Pancreas (tissue), 10 donors: ENCODE data around the gene GTF2A1. TPM values are rescaled to one million over a fixed set of nuclear protein-coding genes. Genes with fewer than 3 reads are reported as not detected.

Source experiments
- ATAC-seq, 4 donors: fragments of 200-7000 bp; cut with Tn5 transposase; one replicate each; pipeline versions ENCODE4 v1.8.0 to v1.9.1; 2020; ENCODE audit warnings: mild to moderate bottlenecking in 4 of 4, moderate library complexity in 4 of 4
- DNase-seq, 6 donors: peaks; one replicate each; pipeline ENCODE4 v3.0.0-alpha.2; 2020
- FAIRE-seq: peaks from 2 replicates; lab custom pipeline; 2012; peaks lifted over from hg19 to GRCh38; lab: Jason Lieb, UNC
- H3K27ac ChIP-seq, 4 donors: fragments of 200-600 bp; sonication (generic); 1 replicate in 3 of 4; 2 replicates in 1 of 4; pipeline versions ENCODE4 v1.5.0 to v1.8.0; 2020
- H3K27me3 ChIP-seq, 4 donors: fragments of 200-600 bp; one replicate each; pipeline ENCODE4 v1.8.0; 2021
- H3K36me3 ChIP-seq, 3 donors: fragments of 200-600 bp; sonication (generic) in 1 of 3; one replicate each; pipeline versions ENCODE4 v1.5.0 to v1.8.0; 2020 to 2021
- H3K4me1 ChIP-seq, 3 donors: fragments of 200-600 bp; one replicate each; pipeline ENCODE4 v1.8.0; 2021
- H3K4me3 ChIP-seq, 4 donors: fragments of 200-600 bp; sonication (generic) in 2 of 4; one replicate each; pipeline versions ENCODE4 v1.5.0 to v1.8.0; 2020 to 2021
- H3K9me3 ChIP-seq, 4 donors: fragments of 200-600 bp; one replicate each; pipeline ENCODE4 v1.8.0; 2021
- CTCF ChIP-seq, 4 donors: fragments of 200-600 bp; sonication (generic) in 3 of 4; IDR thresholded peaks; one replicate each; pipeline versions ENCODE4 v1.5.0 to v1.8.0; 2021; ENCODE audit warnings: antibody characterized with exemption in 4 of 4
- WGBS, 2 donors: extraction: QIAGEN DNeasy Blood & Tissue Kit; methylation state at CpG; one replicate each; pipeline ENCODE4 v1.1.7; 2013; 5-methylcytosine and 5-hydroxymethylcytosine counted together
- intact Hi-C, 3 donors: fragments of 100-400 bp; cut with DNase I; formaldehyde crosslinking; loops; one replicate each; pipeline versions ENCODE4 v1.11.1 to v1.14.2; 2022
- polyA plus RNA-seq, 2 donors: library from polyadenylated mRNA; stranded (reverse); fragments of 200-250 nt; gene quantifications; one replicate each; pipeline ENCODE4 v1.2.3, GENCODE V29; 2013
- total RNA-seq, 6 donors: library from RNA; stranded (reverse); fragmentation: NEBNext Ultra II Directional in 4 of 6; extraction: Animal tissue kit (Norgen Biotek cat#: 25700) in 4 of 6; gene quantifications; one replicate each; pipeline versions ENCODE4 v1.2.1 to v1.2.4, GENCODE V29; 2021 to 2023
- donor health status: healthy with polysubstance abuse.
- donor health status: DM: no; HTN: no; CAD: no; lungs with moderate emphysema.
- donor health status: DM: no; HTN: no; CAD: no.
- donor health status: control.
- donor health status: control.
- donor health status: Bipolar disorder and iron deficiency.
- donor health status: DM: yes; HTN: yes; CAD: no.
- donor health status: DM: no; HTN: no; CAD: no.
- donor health status: DM: no; HTN: no; CAD: no.
- donor health status: DM: yes; HTN: yes; CAD: no.

Gene GTF2A1
- total and polyA plus RNA-seq, 8 donors: 2.4 to 14.6 (median 10.5) TPM

- WGBS, 2 donors: 75 to 80% methylated on average over 4 of the region's 4 CpGs
- Histone ChIP-seq H3K27me3 (no peaks in the 10 kb centered on the region), H3K4me3 (no peak overlapping the region), H3K9me3 (no peaks in the 10 kb centered on the region), H3K27ac (no peak overlapping the region), H3K4me1 (no peaks in the 10 kb centered on the region), H3K36me3 (peaks cover 0 to 17% (median 9%) of the 10 kb centered on the region in 3 donors)
- ATAC-seq: peak in 1 of 4 donors; percentile 18
- no peak for DNase-seq
- intact Hi-C loops: no loop called here
- TF ChIP-seq CTCF (IDR thresholded peaks at IDR 0.05): no peak
- no peak for FAIRE-seq
Observed at GRCh38 chr14:81206115-81206514, 14.6 kb downstream of the GTF2A1 start.

GRCh38 chr14:81205639-81206038 is 15.1 kb downstream of the GTF2A1 start:
- intact Hi-C loops: no loop called here
- 95 to 97% methylated on average over 4 of the region's 4 CpGs for WGBS, 2 donors
- Histone ChIP-seq H3K4me3 (no peak overlapping the region), H3K9me3 (no peaks in the 10 kb centered on the region), H3K4me1 (no peaks in the 10 kb centered on the region), H3K27ac (no peak overlapping the region), H3K36me3 (peaks cover 0 to 20% (median 11%) of the 10 kb centered on the region in 3 donors), H3K27me3 (no peaks in the 10 kb centered on the region)
- FAIRE-seq (no peak), ATAC-seq (no peak), DNase-seq (no peak)
- no peak for TF ChIP-seq CTCF (IDR thresholded peaks at IDR 0.05)

- intact Hi-C loops: no loop called here
- H3K27me3 ChIP-seq: no peaks in the 10 kb centered on the region
- peaks cover 0 to 6% (median 0%) of the 10 kb centered on the region in 3 donors for H3K4me1 ChIP-seq
- WGBS, 2 donors: 93 to 97% methylated on average over 6 of the region's 6 CpGs
- no peaks in the 10 kb centered on the region for H3K9me3 ChIP-seq
- DNase-seq: no peak
- FAIRE-seq: no peak
- no peak overlapping the region for H3K27ac ChIP-seq
- no peak for TF ChIP-seq CTCF (IDR thresholded peaks at IDR 0.05)
- no peak for ATAC-seq
- peaks cover 0 to 49% (median 14%) of the 10 kb centered on the region in 3 donors for H3K36me3 ChIP-seq
- H3K4me3 ChIP-seq: no peak overlapping the region
Observed at GRCh38 chr14:81200054-81200453, 20.7 kb downstream of the GTF2A1 start.

- Histone ChIP-seq H3K4me1 (peaks cover 0 to 6% (median 0%) of the 10 kb centered on the region in 3 donors), H3K27ac (no peak overlapping the region), H3K9me3 (no peaks in the 10 kb centered on the region), H3K4me3 (no peak overlapping the region), H3K36me3 (peaks cover 0 to 49% (median 14%) of the 10 kb centered on the region in 3 donors), H3K27me3 (no peaks in the 10 kb centered on the region)
- 59 to 62% methylated on average over 3 of the region's 3 CpGs for WGBS, 2 donors
- DNase-seq (no peak), ATAC-seq (no peak), FAIRE-seq (no peak)
- no peak for TF ChIP-seq CTCF (IDR thresholded peaks at IDR 0.05)
- intact Hi-C loops: no loop called here
Observed at GRCh38 chr14:81199084-81199483, 21.7 kb downstream of the GTF2A1 start.

GRCh38 chr14:81198651-81199050 is 22.1 kb downstream of the GTF2A1 start:
- intact Hi-C loops: no loop called here
- Histone ChIP-seq H3K36me3 (peaks cover 0 to 49% (median 14%) of the 10 kb centered on the region in 3 donors), H3K27me3 (no peaks in the 10 kb centered on the region), H3K27ac (no peak overlapping the region), H3K4me1 (peaks cover 0 to 6% (median 0%) of the 10 kb centered on the region in 3 donors), H3K4me3 (no peak overlapping the region), H3K9me3 (no peaks in the 10 kb centered on the region)
- WGBS, 2 donors: 72 to 81% methylated on average over 2 of the region's 2 CpGs
- no peak for FAIRE-seq
- no peak for TF ChIP-seq CTCF (IDR thresholded peaks at IDR 0.05)
- DNase-seq: no peak
- no peak for ATAC-seq
